T-helper 1 cell treated with Interleukin-12 subunit alpha and Interleukin-12 subunit beta and Interleukin-4 antibody, amounts not matched to agents 30 ng/mL and 1 ng/mL, for 36 hours (primary cell): Measurements from ENCODE around the gene C5orf24. TPM values are rescaled to one million over a fixed set of nuclear protein-coding genes. Genes with fewer than 3 reads are reported as not detected.
"Not testable (repeated sequence)": the region's sequence is repeated elsewhere in the genome, so short reads cannot be mapped to it uniquely, and the experiment has no call there.

Experiments
- intact Hi-C: fragments of 100-400 bp; cut with micrococcal nuclease; formaldehyde crosslinking; loops from one replicate; pipeline ENCODE4 v1.15.1; 2024
- total RNA-seq: library from RNA; stranded (reverse); gene quantifications from 2 replicates; pipeline ENCODE4 v1.2.3, GENCODE V29; 2022

The C5orf24 gene
- total RNA-seq, 1 donor from 2014 or later = 35.5 TPM

GRCh38 chr5:134851307-134851923 is 5.6 kb downstream of the C5orf24 start:
- intact Hi-C loops = no loop called here

DNA sequence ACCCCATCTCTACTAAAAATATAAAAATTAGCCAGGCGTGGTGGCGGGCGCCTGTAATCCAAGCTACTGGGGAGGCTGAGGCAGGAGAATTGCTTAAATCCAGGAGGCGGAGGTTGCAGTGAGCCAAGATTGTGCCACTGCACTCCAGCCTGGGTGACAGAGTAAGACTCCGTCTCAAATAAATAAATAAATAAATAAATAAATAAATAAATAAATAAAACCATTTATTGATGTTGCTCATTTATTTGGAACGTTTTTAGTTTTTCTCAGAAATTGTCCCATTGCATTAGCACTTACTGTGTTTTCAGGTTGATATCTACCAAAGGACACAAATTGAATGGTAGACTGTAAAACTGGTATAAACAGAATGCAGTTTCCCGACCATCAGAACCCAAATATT is 10.7 kb downstream of the C5orf24 start:
- intact Hi-C loops = not testable (repeated sequence)

DNA sequence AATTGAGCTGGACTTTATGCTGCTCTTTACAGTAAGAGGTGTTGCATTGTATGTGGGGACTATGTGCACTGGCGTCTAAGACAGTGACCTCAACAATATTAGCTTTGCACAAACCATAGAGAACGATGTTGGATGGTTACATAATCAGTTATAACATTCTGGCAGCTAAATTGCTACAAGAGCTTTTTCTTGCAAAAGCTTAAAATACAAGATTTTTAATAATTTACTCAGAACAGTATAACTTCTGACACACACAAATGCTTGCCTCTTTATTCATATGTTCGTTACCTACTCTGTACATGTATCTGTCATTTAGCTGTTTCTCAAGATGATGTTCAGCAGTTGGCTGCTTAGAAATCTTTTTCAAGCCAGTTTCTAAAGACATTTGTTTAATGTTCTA is 11.6 kb downstream of the C5orf24 start:
- intact Hi-C loops = no loop called here

GRCh38 chr5:134864707-134865106 is 18.9 kb downstream of the C5orf24 start:
- intact Hi-C loops = no loop called here

DNA sequence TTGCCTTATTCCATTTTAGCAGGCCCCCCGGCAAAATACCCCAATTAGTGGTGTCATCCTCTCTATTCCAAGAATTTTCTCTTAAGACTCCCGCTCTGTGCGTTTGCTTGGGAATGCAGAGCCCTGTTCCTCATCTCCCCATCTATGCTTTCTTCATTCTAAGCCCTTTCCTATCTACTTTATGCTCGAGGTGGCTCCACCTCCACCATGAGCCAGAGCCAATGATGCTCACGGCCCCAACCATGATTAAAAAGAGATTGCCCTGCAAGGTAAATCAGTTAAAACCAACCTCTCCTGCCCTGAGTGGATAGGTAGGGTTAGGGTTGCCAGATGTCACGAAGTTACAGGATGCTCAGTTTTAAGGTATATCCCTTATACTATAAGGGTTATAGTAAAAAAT is 27.7 kb downstream of the C5orf24 start:
- intact Hi-C loops = loop anchor here (1.0 to 10.0 kb wide), 4 partner anchors 225 to 697 kb away; partner anchors contain the start of genes JADE2, PPP2CA, SEC24A and SKP1

- intact Hi-C loops = loop anchor here (1.0 to 10.0 kb wide), 11 partner anchors 15 to 697 kb away; partner anchors contain the start of genes CAMLG, CDKL3, DDX46 and JADE2
These were observed 28.4 kb downstream of the C5orf24 start, which contains the start of gene TXNDC15 for GRCh38 chr5:134873987-134874830. TXNDC15 (plus strand) TSS chr5:134874371; CDS start chr5:134874428, 57 bp downstream.

- intact Hi-C loops = loop anchor here (1.0 to 10.0 kb wide), 9 partner anchors 16 to 650 kb away; partner anchors contain the start of genes CAMLG, CDKL3, DDX46 and JADE2
These were observed 29.3 kb downstream of the C5orf24 start for GRCh38 chr5:134874831-134875655.

- intact Hi-C loops = loop anchor here (10.0 kb wide), 2 partner anchors 352 to 652 kb away; partner anchors contain the start of genes JADE2 and PPP2CA
These were observed 31.4 kb downstream of the C5orf24 start for GRCh38 chr5:134877159-134877558.

DNA sequence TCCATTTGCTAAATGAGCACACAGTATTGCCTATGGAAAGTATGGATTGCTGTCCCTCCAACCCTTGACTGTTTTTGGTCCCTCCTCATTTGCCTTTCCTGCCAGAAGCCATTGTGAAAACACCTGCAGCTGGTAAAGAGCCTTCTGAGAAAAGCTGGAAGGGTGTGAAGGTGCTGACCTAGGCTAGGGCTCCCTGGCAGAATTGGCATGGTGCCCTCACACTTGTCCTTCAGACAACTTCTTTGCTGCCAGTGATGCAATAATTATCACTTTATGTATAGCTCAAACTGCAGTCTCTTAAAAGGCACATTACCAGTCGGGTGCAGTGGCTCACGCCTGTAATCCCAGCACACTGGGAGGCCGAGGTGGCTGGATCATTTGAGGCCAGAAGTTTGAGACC is 32.6 kb downstream of the C5orf24 start:
- intact Hi-C loops = loop anchor here (10.0 kb wide), 2 partner anchors 354 to 654 kb away; partner anchors contain the start of genes JADE2 and PPP2CA

DNA sequence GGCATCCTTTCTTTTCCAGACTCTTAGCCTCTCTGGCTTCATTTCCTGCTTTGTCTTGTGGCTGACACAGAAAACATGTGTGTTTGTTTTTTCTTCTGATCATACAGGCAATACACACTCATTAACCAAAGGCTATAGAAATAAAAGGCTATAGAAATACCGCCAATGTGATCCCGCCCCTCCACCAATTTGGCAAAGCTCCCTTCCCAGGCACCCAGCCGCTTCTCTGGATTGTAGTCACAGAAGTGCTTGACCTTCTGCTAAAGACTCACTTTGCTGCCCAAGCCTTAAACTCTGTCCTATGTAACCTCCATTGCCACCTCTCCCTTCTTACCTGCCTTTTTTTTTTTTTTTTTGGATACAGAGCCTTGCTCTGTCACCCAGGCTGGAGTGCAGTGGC is 33.7 kb downstream of the C5orf24 start:
- intact Hi-C loops = loop anchor here (10.0 kb wide), 2 partner anchors 355 to 655 kb away; partner anchors contain the start of genes JADE2 and PPP2CA

DNA sequence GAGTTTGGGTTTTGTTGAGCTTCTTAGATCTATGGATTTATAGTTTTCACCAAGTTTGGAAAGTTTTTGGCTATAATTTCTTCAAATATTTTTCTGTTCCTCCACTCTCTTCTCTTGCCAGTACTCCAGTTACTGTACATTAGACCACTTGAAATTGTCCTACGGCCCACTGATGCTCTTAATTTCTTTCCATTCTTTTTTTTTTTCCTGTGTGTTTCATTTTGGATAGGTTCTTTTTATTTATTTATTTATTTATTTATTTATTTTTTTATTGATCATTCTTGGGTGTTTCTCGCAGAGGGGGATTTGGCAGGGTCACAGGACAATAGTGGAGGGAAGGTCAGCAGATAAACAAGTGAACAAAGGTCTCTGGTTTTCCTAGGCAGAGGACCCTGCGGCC is 35.2 kb downstream of the C5orf24 start:
- intact Hi-C loops = not testable (repeated sequence)

DNA sequence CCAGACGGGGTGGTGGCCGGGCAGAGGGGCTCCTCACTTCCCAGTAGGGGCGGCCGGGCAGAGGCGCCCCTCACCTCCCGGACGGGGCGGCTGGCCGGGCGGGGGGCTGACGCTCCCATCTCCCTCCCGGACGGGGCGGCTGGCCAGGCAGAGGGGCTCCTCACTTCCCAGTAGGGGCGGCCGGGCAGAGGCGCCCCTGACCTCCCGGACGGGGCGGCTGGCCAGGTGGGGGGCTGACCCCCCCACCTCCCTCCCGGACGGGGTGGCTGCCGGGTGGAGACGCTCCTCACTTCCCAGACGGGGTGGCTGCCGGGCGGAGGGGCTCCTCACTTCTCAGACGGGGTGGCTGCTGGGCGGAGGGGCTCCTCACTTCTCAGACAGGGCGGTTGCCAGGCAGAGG is 35.9 kb downstream of the C5orf24 start:
- intact Hi-C loops = not testable (repeated sequence)

DNA sequence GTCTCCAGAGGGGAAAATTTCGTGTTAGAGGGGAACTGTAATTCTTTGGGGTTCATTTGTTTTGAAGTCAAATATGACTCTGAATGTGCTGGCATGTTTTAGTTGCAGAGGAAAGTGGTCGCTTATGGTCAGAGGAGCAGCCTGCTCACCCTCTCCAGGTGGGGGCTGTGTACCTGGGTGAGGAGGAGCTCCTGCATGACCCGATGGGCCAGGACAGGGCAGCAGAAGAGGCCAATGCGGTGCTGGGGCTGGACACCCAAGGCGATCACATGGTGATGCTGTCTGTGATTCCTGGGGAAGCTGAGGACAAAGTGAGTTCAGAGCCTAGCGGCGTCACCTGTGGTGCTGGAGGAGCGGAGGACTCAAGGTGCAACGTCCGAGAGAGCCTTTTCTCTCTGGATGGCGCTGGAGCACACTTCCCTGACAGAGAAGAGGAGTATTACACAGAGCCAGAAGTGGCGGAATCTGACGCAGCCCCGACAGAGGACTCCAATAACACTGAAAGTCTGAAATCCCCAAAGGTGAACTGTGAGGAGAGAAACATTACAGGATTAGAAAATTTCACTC is 41.9 kb downstream of the C5orf24 start:
- intact Hi-C loops = no loop called here

DNA sequence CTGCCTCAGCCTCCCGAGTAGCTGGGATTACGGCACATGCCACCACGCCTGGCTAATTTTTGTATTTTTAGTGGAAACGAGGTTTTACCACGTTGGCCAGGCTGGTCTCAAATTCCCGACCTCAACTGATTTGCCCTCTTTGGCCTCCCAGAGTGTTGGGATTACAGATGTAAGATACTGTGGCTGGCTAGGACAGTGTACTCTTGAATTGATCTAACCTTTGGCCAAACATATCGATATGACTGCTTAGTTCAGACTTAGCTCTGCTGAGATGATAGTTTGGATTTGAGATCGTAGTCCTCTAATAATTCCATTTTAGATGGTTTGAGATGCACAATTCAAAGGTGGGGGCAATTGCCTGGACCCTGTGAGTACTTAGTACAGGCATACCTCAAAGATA is 43.6 kb downstream of the C5orf24 start:
- intact Hi-C loops = no loop called here

GRCh38 chr5:134891473-134891872 is 45.7 kb downstream of the C5orf24 start:
- intact Hi-C loops = no loop called here

GRCh38 chr5:134892282-134892681 is 46.5 kb downstream of the C5orf24 start:
- intact Hi-C loops = no loop called here

GRCh38 chr5:134892926-134893325 is 47.2 kb downstream of the C5orf24 start:
- intact Hi-C loops = no loop called here

GRCh38 chr5:134893748-134894505 is 48.2 kb downstream of the C5orf24 start:
- intact Hi-C loops = no loop called here

DNA sequence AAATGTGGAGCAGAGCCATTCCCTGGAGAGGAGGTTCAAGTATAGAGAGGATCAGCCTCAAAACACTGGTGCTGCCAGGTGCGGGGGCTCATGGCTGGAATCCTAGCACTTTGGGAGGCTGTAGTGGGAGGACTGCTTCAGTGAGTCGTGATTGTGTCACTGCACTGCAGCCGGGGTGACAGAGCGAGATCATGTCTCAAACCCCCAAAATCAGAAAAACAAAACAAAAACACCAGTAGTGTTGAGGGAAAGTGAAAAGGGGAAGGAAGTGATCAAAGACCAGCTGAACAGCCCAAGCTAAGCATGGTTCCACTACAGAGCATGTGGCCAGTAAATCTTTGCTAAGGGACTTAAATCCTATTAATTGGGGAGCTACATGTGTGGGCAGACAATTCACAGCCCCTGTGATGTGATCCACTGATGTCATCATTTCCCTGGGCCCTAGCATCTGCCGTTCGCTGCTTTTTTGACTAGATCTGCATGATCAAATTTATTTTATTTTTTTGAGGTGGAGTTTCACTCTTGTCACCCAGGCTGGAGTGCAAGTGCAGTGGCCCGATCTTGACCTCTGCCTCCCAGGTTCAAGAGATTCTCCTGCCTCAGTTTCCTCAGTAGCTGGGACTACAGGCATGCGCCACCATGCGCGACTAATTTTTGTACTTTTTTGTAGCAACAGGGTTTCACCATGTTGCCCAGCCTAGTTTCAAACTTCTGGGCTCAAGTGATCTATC is 56.5 kb downstream of the C5orf24 start:
- intact Hi-C loops = no loop called here
